Measurements from ENCODE around the gene HBE1. TPM values are rescaled to one million over a fixed set of nuclear protein-coding genes. Genes with fewer than 3 reads are reported as not detected.

The HBE1 gene
- total RNA-seq, 4 donors from 2014 or later: 0.67 TPM; not detected in 3

DNA sequence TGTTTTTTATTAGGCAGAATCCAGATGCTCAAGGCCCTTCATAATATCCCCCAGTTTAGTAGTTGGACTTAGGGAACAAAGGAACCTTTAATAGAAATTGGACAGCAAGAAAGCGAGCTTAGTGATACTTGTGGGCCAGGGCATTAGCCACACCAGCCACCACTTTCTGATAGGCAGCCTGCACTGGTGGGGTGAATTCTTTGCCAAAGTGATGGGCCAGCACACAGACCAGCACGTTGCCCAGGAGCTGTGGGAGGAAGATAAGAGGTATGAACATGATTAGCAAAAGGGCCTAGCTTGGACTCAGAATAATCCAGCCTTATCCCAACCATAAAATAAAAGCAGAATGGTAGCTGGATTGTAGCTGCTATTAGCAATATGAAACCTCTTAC is 44.3 kb downstream of the HBE1 start:
- no peak overlapping the region for H3K27ac ChIP-seq
- no peak overlapping the region for H3K4me3 ChIP-seq
- 20 to 47% methylated on average over 1 to 2 of the region's 2 CpGs for WGBS, 2 donors (ENCODE audit: low coverage in 1 of 2)
- ATAC-seq: no peak
- H3K9me3 ChIP-seq: peaks cover 0 to 6% (median 0%) of the 10 kb centered on the region in 3 donors
- no peaks in the 10 kb centered on the region for H3K4me1 ChIP-seq
- TF ChIP-seq EP300 (IDR thresholded peaks at IDR 0.05) (no peak), POLR2AphosphoS5 (IDR thresholded peaks at IDR 0.05) (no peak), POLR2A (IDR thresholded peaks at IDR 0.05) (no peak)
- TF ChIP-seq, protein P1, sequence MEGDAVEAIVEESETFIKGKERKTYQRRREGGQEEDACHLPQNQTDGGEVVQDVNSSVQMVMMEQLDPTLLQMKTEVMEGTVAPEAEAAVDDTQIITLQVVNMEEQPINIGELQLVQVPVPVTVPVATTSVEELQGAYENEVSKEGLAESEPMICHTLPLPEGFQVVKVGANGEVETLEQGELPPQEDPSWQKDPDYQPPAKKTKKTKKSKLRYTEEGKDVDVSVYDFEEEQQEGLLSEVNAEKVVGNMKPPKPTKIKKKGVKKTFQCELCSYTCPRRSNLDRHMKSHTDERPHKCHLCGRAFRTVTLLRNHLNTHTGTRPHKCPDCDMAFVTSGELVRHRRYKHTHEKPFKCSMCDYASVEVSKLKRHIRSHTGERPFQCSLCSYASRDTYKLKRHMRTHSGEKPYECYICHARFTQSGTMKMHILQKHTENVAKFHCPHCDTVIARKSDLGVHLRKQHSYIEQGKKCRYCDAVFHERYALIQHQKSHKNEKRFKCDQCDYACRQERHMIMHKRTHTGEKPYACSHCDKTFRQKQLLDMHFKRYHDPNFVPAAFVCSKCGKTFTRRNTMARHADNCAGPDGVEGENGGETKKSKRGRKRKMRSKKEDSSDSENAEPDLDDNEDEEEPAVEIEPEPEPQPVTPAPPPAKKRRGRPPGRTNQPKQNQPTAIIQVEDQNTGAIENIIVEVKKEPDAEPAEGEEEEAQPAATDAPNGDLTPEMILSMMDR (IDR thresholded peaks at IDR 0.05): no peak
- H3K27me3 ChIP-seq: no peaks in the 10 kb centered on the region
- H3K36me3 ChIP-seq: no peaks in the 10 kb centered on the region

DNA sequence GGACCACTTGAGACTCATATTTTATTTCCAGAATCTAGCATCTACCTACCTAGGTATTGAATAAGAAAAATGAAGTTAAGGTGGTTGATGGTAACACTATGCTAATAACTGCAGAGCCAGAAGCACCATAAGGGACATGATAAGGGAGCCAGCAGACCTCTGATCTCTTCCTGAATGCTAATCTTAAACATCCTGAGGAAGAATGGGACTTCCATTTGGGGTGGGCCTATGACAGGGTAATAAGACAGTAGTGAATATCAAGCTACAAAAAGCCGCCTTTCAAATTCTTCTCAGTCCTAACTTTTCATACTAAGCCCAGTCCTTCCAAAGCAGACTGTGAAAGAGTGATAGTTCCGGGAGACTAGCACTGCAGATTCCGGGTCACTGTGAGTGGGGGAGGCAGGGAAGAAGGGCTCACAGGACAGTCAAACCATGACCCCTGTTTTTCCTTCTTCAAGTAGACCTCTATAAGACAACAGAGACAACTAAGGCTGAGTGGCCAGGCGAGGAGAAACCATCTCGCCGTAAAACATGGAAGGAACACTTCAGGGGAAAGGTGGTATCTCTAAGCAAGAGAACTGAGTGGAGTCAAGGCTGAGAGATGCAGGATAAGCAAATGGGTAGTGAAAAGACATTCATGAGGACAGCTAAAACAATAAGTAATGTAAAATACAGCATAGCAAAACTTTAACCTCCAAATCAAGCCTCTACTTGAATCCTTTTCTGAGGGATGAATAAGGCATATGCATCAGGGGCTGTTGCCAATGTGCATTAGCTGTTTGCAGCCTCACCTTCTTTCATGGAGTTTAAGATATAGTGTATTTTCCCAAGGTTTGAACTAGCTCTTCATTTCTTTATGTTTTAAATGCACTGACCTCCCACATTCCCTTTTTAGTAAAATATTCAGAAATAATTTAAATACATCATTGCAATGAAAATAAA is 44.9 kb downstream of the HBE1 start:
- ATAC-seq: no peak
- Histone ChIP-seq H3K9me3 (peaks cover 0 to 6% (median 0%) of the 10 kb centered on the region in 3 donors), H3K4me3 (no peak overlapping the region), H3K27ac (no peak overlapping the region), H3K4me1 (no peaks in the 10 kb centered on the region), H3K36me3 (no peaks in the 10 kb centered on the region), H3K27me3 (no peaks in the 10 kb centered on the region)
- 0 to 83% methylated on average over 1 to 4 of the region's 6 CpGs for WGBS, 2 donors (ENCODE audit: low coverage in 1 of 2)
- TF ChIP-seq, protein P1 (IDR thresholded peaks at IDR 0.05): no peak

DNA sequence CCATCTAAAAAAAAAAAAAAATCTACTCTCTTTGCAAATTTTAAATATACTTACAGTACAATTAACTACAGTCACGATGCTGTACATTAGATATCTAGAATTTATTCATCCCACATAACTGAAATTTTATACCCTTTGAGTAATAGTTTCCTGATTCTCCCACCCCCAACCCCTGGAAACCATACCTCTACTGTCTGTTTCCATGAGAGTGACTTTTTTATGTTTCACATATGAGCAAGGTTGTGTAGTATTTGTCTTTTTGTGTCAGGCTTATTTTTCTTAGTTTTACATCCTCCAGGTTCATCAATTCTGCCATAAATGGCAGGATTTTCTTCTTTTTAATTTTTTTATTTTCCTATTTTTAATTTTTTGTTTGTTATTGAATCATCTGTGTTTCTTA is 46.1 kb downstream of the HBE1 start:
- TF ChIP-seq, protein P1 (IDR thresholded peaks at IDR 0.05): no peak
- TF ChIP-seq POLR2A (IDR thresholded peaks at IDR 0.05) (no peak), POLR2AphosphoS5 (IDR thresholded peaks at IDR 0.05) (no peak), EP300 (IDR thresholded peaks at IDR 0.05) (no peak)
- Histone ChIP-seq H3K4me3 (no peak overlapping the region), H3K4me1 (no peaks in the 10 kb centered on the region), H3K27ac (no peak overlapping the region), H3K36me3 (no peaks in the 10 kb centered on the region), H3K27me3 (no peaks in the 10 kb centered on the region), H3K9me3 (peaks cover 0 to 6% (median 0%) of the 10 kb centered on the region in 3 donors)
- ATAC-seq: no peak
- WGBS, 2 donors (ENCODE audit: low coverage in 1 of 2): 78 to 89% methylated on average over 1 of the region's 1 CpG

DNA sequence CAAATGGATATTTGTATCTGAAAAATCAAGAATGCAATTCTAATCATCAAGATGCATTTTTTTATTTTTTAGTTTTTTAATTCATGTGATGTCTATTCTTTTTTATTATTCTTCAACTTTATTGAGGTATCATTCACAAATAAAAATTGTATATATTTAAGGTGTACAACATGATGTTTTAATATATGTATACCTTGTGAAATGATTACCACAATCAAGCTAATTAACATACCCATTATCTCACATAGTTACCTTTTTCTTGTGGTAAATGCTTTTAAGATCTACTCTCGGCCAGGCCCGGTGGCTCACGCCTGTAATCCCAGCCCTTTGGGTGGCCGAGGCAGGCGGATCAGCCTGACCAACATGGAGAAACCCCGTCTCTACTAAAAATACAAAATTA is 46.6 kb downstream of the HBE1 start:
- no peaks in the 10 kb centered on the region for H3K27me3 ChIP-seq
- no peaks in the 10 kb centered on the region for H3K4me1 ChIP-seq
- H3K9me3 ChIP-seq: peaks cover 0 to 6% (median 0%) of the 10 kb centered on the region in 3 donors
- TF ChIP-seq POLR2AphosphoS5 (IDR thresholded peaks at IDR 0.05): no peak
- TF ChIP-seq, protein P1 (IDR thresholded peaks at IDR 0.05): no peak
- no peak for TF ChIP-seq EP300 (IDR thresholded peaks at IDR 0.05)
- TF ChIP-seq POLR2A (IDR thresholded peaks at IDR 0.05): no peak
- no peaks in the 10 kb centered on the region for H3K36me3 ChIP-seq
- no peak for ATAC-seq
- WGBS, 2 donors (ENCODE audit: low coverage in 1 of 2): 51 to 100% methylated on average over 2 to 4 of the region's 6 CpGs
- no peak overlapping the region for H3K27ac ChIP-seq
- H3K4me3 ChIP-seq: no peak overlapping the region

Other genes starting within 250 kb of the HBE1 start
- not detected for gene OR52J3, start 223.4 kb downstream of the HBE1 start, total RNA-seq
- not detected for gene OR52E2, start 210.3 kb downstream of the HBE1 start, total RNA-seq
- gene OR52E1, start 200.4 kb downstream of the HBE1 start, total RNA-seq: not detected
- under 1 TPM in 1 of 4 donors, not detected in 3; 0.12 TPM for gene OR52A5, start 131.6 kb downstream of the HBE1 start, total RNA-seq
- not detected for gene OR52A1, start 115.2 kb downstream of the HBE1 start, total RNA-seq
- gene OR51V1, start 69.3 kb downstream of the HBE1 start, total RNA-seq: not detected
- 100 to 1,000 TPM in 2 of 4 donors, 10 to 100 TPM in 1, not detected in 1; 16.1 to 148 (median 132) TPM for gene HBB, start 42.9 kb downstream of the HBE1 start, total RNA-seq
- gene HBD, start 35.5 kb downstream of the HBE1 start, total RNA-seq: not detected
- not detected for gene HBG1, start 20.1 kb downstream of the HBE1 start, total RNA-seq
- gene HBG2, start 15.2 kb downstream of the HBE1 start, total RNA-seq: not detected
- not detected for gene OR51B4, start 32.0 kb upstream of the HBE1 start, total RNA-seq
- gene OR51B2, start 54.4 kb upstream of the HBE1 start, total RNA-seq: under 1 TPM in 1 of 4 donors, not detected in 3; 0.67 TPM
- gene OR51B5, start 73.6 kb upstream of the HBE1 start, total RNA-seq: not detected
- not detected for gene OR51B6, start 81.6 kb upstream of the HBE1 start, total RNA-seq
- gene OR51M1, start 113.9 kb upstream of the HBE1 start, total RNA-seq: not detected
- not detected for gene OR51Q1, start 152.2 kb upstream of the HBE1 start, total RNA-seq
- not detected for gene OR51I1, start 171.6 kb upstream of the HBE1 start, total RNA-seq
- gene OR51I2, start 179.4 kb upstream of the HBE1 start, total RNA-seq: not detected
- not detected for gene OR52D1, start 218.7 kb upstream of the HBE1 start, total RNA-seq
- under 1 TPM in 3 of 4 donors, not detected in 1; 0.15 to 0.62 (median 0.40) TPM for gene UBQLN3, start 240.0 kb upstream of the HBE1 start, total RNA-seq
- gene UBQLNL, start 246.8 kb upstream of the HBE1 start, total RNA-seq: under 1 TPM in 3 of 4 donors, not detected in 1; 0.27 to 0.62 (median 0.31) TPM

All from gastroesophageal sphincter (tissue), 4 donors.